ENCODE data around the gene CYB5R4. TPM values are rescaled to one million over a fixed set of nuclear protein-coding genes. Genes with fewer than 3 reads are reported as not detected.

CYB5R4 gene
- total and polyA plus RNA-seq, 10 of the 15 experiments (the other 5 are each of a cell fraction or from before 2014, with no cell fraction given) = 13.4 to 61.1 (median 27.5) TPM

- TF ChIP-seq CEBPZ (IDR thresholded peaks at IDR 0.05; ENCODE audit: low read depth, low read length) (peak; percentile 86), JUND (IDR thresholded peaks at IDR 0.05; ENCODE audit: low read depth, low read length) (no peak), PBX3 (IDR thresholded peaks at IDR 0.05; ENCODE audit: insufficient replicate concordance, low read depth, low read length) (no peak), BRCA1 (IDR thresholded peaks at IDR 0.05; ENCODE audit: low read depth, low read length) (no peak), EGR1 (IDR thresholded peaks at IDR 0.05; ENCODE audit: borderline replicate concordance in 1 of 2, low read depth in 2 of 2, low read length in 2 of 2) (no peak), TCF7 (IDR thresholded peaks at IDR 0.05; ENCODE audit: borderline replicate concordance) (no peak), NR2C2 (IDR thresholded peaks at IDR 0.05; ENCODE audit: borderline replicate concordance, control insufficient read depth, insufficient read length, low read depth) (no peak), ZNF274 (IDR thresholded peaks at IDR 0.05; ENCODE audit: insufficient read depth, insufficient read length) (no peak), ZNF24 (IDR thresholded peaks at IDR 0.05) (no peak), CBX5 (IDR thresholded peaks at IDR 0.05; ENCODE audit: low read depth) (peak; percentile 98), BCL3 (IDR thresholded peaks at IDR 0.05; ENCODE audit: borderline replicate concordance, insufficient read depth, low read depth, low read length, poor library complexity, severe bottlenecking) (peak; percentile 86), ASH2L (IDR thresholded peaks at IDR 0.05; ENCODE audit: borderline replicate concordance, low read depth) (no peak), TARDBP (IDR thresholded peaks at IDR 0.05; ENCODE audit: borderline replicate concordance) (no peak), E2F4 (IDR thresholded peaks at IDR 0.05; ENCODE audit: low read depth, low read length) (no peak), TBL1XR1 (IDR thresholded peaks at IDR 0.05; ENCODE audit: low read depth, low read length) (no peak)
Measured at GRCh38 chr6:83867527-83868161, 8.2 kb downstream of the CYB5R4 start (continued).

Data from GM12878 (cell line).